MM.1S (cell line): ENCODE results near the gene CPNE1.

Source experiments
- EZH2 ChIP-seq: fragments of 300-600 bp; sonication (generic); optimal IDR thresholded peaks from 2 replicates; pipeline ENCODE3; 2017; ENCODE audit warnings: low read depth, mild to moderate bottlenecking, antibody characterized with exemption, low read length, mixed read lengths
- TF ChIP-seq, protein P1 (sequence below): fragments of 300-600 bp; sonication (generic); IDR thresholded peaks from 2 replicates; pipeline ENCODE4 v1.5.1; 2016; ENCODE audit warnings: antibody characterized with exemption, low read length, mixed read lengths

DNA sequence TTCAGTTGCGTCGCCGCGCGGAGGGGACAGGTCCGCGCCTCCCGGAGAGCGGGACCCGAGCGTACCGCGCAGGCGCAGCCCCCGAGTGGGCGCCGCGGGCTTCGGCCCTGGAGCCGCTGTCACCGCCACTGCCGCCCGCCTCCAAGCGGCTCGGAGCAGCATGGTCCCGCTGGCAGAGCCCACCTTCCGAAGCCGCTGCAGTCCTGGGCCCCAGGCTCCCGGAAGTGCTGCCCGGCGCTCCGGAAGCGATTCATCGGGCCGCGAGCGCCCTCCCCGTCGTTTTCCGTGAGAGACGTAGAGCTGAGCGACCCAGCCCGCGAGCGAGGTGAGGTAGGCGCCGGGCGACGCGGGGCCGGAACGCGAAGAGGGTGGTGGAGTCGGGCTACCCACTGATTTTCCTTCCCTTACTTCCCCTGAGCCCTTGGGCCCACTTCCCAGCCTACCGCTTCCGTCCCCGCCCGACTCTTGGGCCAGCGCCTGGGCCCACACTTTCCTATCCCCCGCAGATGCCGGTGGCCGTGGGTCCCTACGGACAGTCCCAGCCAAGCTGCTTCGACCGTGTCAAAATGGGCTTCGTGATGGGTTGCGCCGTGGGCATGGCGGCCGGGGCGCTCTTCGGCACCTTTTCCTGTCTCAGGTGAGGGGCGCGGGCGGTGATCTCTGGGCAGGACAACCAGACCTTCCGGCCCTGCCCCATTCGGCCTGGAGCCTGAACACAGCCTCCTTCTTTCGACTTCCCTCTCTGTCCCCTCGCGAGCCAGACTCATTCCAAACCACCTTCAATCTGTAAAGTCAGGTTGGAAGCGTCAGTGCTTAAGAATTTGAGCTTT is 34.6 kb upstream of the CPNE1 start, which contains the start of the genes NFS1 and ROMO1:
- TF ChIP-seq, protein P1, sequence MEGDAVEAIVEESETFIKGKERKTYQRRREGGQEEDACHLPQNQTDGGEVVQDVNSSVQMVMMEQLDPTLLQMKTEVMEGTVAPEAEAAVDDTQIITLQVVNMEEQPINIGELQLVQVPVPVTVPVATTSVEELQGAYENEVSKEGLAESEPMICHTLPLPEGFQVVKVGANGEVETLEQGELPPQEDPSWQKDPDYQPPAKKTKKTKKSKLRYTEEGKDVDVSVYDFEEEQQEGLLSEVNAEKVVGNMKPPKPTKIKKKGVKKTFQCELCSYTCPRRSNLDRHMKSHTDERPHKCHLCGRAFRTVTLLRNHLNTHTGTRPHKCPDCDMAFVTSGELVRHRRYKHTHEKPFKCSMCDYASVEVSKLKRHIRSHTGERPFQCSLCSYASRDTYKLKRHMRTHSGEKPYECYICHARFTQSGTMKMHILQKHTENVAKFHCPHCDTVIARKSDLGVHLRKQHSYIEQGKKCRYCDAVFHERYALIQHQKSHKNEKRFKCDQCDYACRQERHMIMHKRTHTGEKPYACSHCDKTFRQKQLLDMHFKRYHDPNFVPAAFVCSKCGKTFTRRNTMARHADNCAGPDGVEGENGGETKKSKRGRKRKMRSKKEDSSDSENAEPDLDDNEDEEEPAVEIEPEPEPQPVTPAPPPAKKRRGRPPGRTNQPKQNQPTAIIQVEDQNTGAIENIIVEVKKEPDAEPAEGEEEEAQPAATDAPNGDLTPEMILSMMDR: no peak
- no peak for TF ChIP-seq EZH2
